ENCODE measurements around the gene CLDN10. TPM values are rescaled to one million over a fixed set of nuclear protein-coding genes. Genes with fewer than 3 reads are reported as not detected.

Gene CLDN10
- total RNA-seq, 2 donors from 2014 or later: not detected

GRCh38 chr13:95524264-95524901 is 28.1 kb upstream of the CLDN10 start:
- ATAC-seq (no peak), DNase-seq (ENCODE audit: low spot score) (no peak)
- H3K4me3 Mint-ChIP-seq: no peak overlapping the region
- H3K4me1 Mint-ChIP-seq (ENCODE audit: low read depth in 2 of 2): no peaks in the 10 kb centered on the region
- H3K27me3 Mint-ChIP-seq: peaks cover 9 to 20% of the 10 kb centered on the region in 2 donors
- no peaks in the 10 kb centered on the region for H3K36me3 Mint-ChIP-seq
- no peaks in the 10 kb centered on the region for H3K9me3 Mint-ChIP-seq
- no peak overlapping the region for H3K27ac Mint-ChIP-seq

GRCh38 chr13:95527955-95528354 is 24.6 kb upstream of the CLDN10 start:
- no peaks in the 10 kb centered on the region for H3K9me3 Mint-ChIP-seq
- DNase-seq (ENCODE audit: low spot score): no peak
- no peak overlapping the region for H3K27ac Mint-ChIP-seq
- peaks cover 11 to 29% of the 10 kb centered on the region in 2 donors for H3K27me3 Mint-ChIP-seq
- no peak overlapping the region for H3K4me3 Mint-ChIP-seq
- ATAC-seq: no peak
- no peaks in the 10 kb centered on the region for H3K4me1 Mint-ChIP-seq (ENCODE audit: low read depth in 2 of 2)
- H3K36me3 Mint-ChIP-seq: no peaks in the 10 kb centered on the region

- ATAC-seq (no peak), DNase-seq (ENCODE audit: low spot score) (no peak)
- Mint-ChIP-seq H3K36me3 (no peaks in the 10 kb centered on the region), H3K27me3 (peaks cover 16 to 29% of the 10 kb centered on the region in 2 donors), H3K4me1 (ENCODE audit: low read depth in 2 of 2) (no peaks in the 10 kb centered on the region), H3K4me3 (no peak overlapping the region), H3K9me3 (no peaks in the 10 kb centered on the region), H3K27ac (no peak overlapping the region)
Observed at GRCh38 chr13:95530178-95530577, 22.3 kb upstream of the CLDN10 start.

- ATAC-seq: peak in 1 of 2 donors; percentile 36
- H3K9me3 Mint-ChIP-seq: no peaks in the 10 kb centered on the region
- H3K36me3 Mint-ChIP-seq: no peaks in the 10 kb centered on the region
- H3K27me3 Mint-ChIP-seq: peaks cover 18 to 35% of the 10 kb centered on the region in 2 donors
- no peak for DNase-seq (ENCODE audit: low spot score)
- no peaks in the 10 kb centered on the region for H3K4me1 Mint-ChIP-seq (ENCODE audit: low read depth in 2 of 2)
- no peak overlapping the region for H3K4me3 Mint-ChIP-seq
- H3K27ac Mint-ChIP-seq: no peak overlapping the region
Observed at GRCh38 chr13:95533545-95534160, 18.9 kb upstream of the CLDN10 start.

- Mint-ChIP-seq H3K27me3 (peaks cover 18 to 36% of the 10 kb centered on the region in 2 donors), H3K9me3 (no peaks in the 10 kb centered on the region), H3K27ac (no peak overlapping the region), H3K4me3 (no peak overlapping the region), H3K4me1 (ENCODE audit: low read depth in 2 of 2) (no peaks in the 10 kb centered on the region), H3K36me3 (no peaks in the 10 kb centered on the region)
- DNase-seq (ENCODE audit: low spot score) (no peak), ATAC-seq (no peak)
Observed at GRCh38 chr13:95535243-95535642, 17.3 kb upstream of the CLDN10 start.

- Mint-ChIP-seq H3K4me1 (ENCODE audit: low read depth in 2 of 2) (no peaks in the 10 kb centered on the region), H3K9me3 (no peaks in the 10 kb centered on the region), H3K27ac (no peak overlapping the region), H3K4me3 (no peak overlapping the region), H3K27me3 (peaks cover 17 to 38% of the 10 kb centered on the region in 2 donors), H3K36me3 (no peaks in the 10 kb centered on the region)
- ATAC-seq (no peak), DNase-seq (ENCODE audit: low spot score) (no peak)
Observed at GRCh38 chr13:95536632-95537241, 15.8 kb upstream of the CLDN10 start.

GRCh38 chr13:95540888-95541287 is 11.6 kb upstream of the CLDN10 start:
- Mint-ChIP-seq H3K36me3 (no peaks in the 10 kb centered on the region), H3K9me3 (no peaks in the 10 kb centered on the region), H3K27me3 (peaks cover 4 to 14% of the 10 kb centered on the region in 2 donors), H3K4me1 (ENCODE audit: low read depth in 2 of 2) (no peaks in the 10 kb centered on the region), H3K27ac (no peak overlapping the region), H3K4me3 (no peak overlapping the region)
- ATAC-seq: no peak
- no peak for DNase-seq (ENCODE audit: low spot score)

- Mint-ChIP-seq H3K4me3 (no peak overlapping the region), H3K27me3 (peaks cover 4 to 13% of the 10 kb centered on the region in 2 donors), H3K4me1 (ENCODE audit: low read depth in 2 of 2) (no peaks in the 10 kb centered on the region), H3K36me3 (no peaks in the 10 kb centered on the region), H3K27ac (no peak overlapping the region), H3K9me3 (no peaks in the 10 kb centered on the region)
- ATAC-seq (no peak), DNase-seq (ENCODE audit: low spot score) (no peak)
Observed at GRCh38 chr13:95541308-95541707, 11.2 kb upstream of the CLDN10 start.

- Mint-ChIP-seq H3K36me3 (no peaks in the 10 kb centered on the region), H3K27ac (no peak overlapping the region), H3K4me1 (ENCODE audit: low read depth in 2 of 2) (no peaks in the 10 kb centered on the region), H3K27me3 (peaks cover 0 to 19% of the 10 kb centered on the region in 2 donors), H3K9me3 (no peaks in the 10 kb centered on the region), H3K4me3 (no peak overlapping the region)
- ATAC-seq (no peak), DNase-seq (ENCODE audit: low spot score) (no peak)
Observed at GRCh38 chr13:95541911-95542474, 10.5 kb upstream of the CLDN10 start.

GRCh38 chr13:95544293-95544692 is 8.2 kb upstream of the CLDN10 start:
- Mint-ChIP-seq H3K36me3 (no peaks in the 10 kb centered on the region), H3K9me3 (no peaks in the 10 kb centered on the region), H3K4me3 (no peak overlapping the region), H3K27ac (no peak overlapping the region), H3K4me1 (ENCODE audit: low read depth in 2 of 2) (no peaks in the 10 kb centered on the region), H3K27me3 (peaks cover 11 to 29% of the 10 kb centered on the region in 2 donors)
- DNase-seq (ENCODE audit: low spot score) (no peak), ATAC-seq (no peak)

GRCh38 chr13:95546919-95547318 is 5.6 kb upstream of the CLDN10 start:
- Mint-ChIP-seq H3K4me3 (no peak overlapping the region), H3K27me3 (peaks cover 30 to 46% of the 10 kb centered on the region in 2 donors), H3K27ac (no peak overlapping the region), H3K36me3 (peaks cover 5% of the 10 kb centered on the region), H3K4me1 (ENCODE audit: low read depth in 2 of 2) (peaks cover 0 to 3% of the 10 kb centered on the region in 2 donors), H3K9me3 (no peaks in the 10 kb centered on the region)
- ATAC-seq: no peak
- DNase-seq (ENCODE audit: low spot score): no peak

- peaks cover 31 to 47% of the 10 kb centered on the region in 2 donors for H3K27me3 Mint-ChIP-seq
- no peak for DNase-seq (ENCODE audit: low spot score)
- peaks cover 0 to 3% of the 10 kb centered on the region in 2 donors for H3K4me1 Mint-ChIP-seq (ENCODE audit: low read depth in 2 of 2)
- no peak for ATAC-seq
- no peak overlapping the region for H3K27ac Mint-ChIP-seq
- H3K36me3 Mint-ChIP-seq: peaks cover 5% of the 10 kb centered on the region
- H3K4me3 Mint-ChIP-seq: no peak overlapping the region
- no peaks in the 10 kb centered on the region for H3K9me3 Mint-ChIP-seq
Observed at GRCh38 chr13:95547531-95548167, 4.9 kb upstream of the CLDN10 start.

- Mint-ChIP-seq H3K27ac (no peak overlapping the region), H3K4me1 (ENCODE audit: low read depth in 2 of 2) (peaks cover 0 to 3% of the 10 kb centered on the region in 2 donors), H3K4me3 (no peak overlapping the region), H3K27me3 (peaks cover 43 to 60% of the 10 kb centered on the region in 2 donors), H3K36me3 (peaks cover 5% of the 10 kb centered on the region), H3K9me3 (no peaks in the 10 kb centered on the region)
- ATAC-seq (no peak), DNase-seq (ENCODE audit: low spot score) (no peak)
Observed at GRCh38 chr13:95552208-95552538, 347 bp upstream of the CLDN10 start.

All from natural killer cell treated with Interleukin-12 subunit alpha and Interleukin-12 subunit beta and Interleukin-15 and Interleukin-18, amount 100 ng/mL, for 72 hours (primary cell).